ENCODE measurements around the gene ACSM3.

Gene ACSM3

GRCh38 chr16:20838240-20838639 lies 74.4 kb downstream of the ACSM3 start:
- H3F3A ChIP-seq (ENCODE audit: insufficient read depth), result peaks cover 21% of the 10 kb centered on the region
- H3K27ac ChIP-seq (ENCODE audit: low read depth, low read length), result peak overlapping the region; percentile 88
- H3K9ac ChIP-seq (ENCODE audit: low read length), result peak overlapping the region; percentile 31; the same call in 1 of the 2 replicates
- no peaks in the 10 kb centered on the region for H3K27me3 ChIP-seq (ENCODE audit: low read length)
- peak overlapping the region; percentile 52 for H2AFZ ChIP-seq (ENCODE audit: low read depth, low read length, severe bottlenecking)
- no peaks in the 10 kb centered on the region for H3K9me2 ChIP-seq (replicated peaks; ENCODE audit: insufficient read depth, low read length)
- peaks cover 45% of the 10 kb centered on the region for H3K36me3 ChIP-seq (ENCODE audit: low read length)
- peak overlapping the region; percentile 56 for H3K4me2 ChIP-seq (ENCODE audit: low read depth, low read length, poor library complexity, severe bottlenecking)
- H3K79me2 ChIP-seq (ENCODE audit: insufficient read depth, low read length), result no peaks in the 10 kb centered on the region
- no peak overlapping the region for H3K4me3 ChIP-seq (ENCODE audit: insufficient read depth, low read length, poor library complexity, severe bottlenecking)
- H4K20me1 ChIP-seq (ENCODE audit: low read depth, low read length), result no peaks in the 10 kb centered on the region
- H3K9me3 ChIP-seq (ENCODE audit: insufficient read depth, low read length), result no peaks in the 10 kb centered on the region
- TF ChIP-seq, protein P1, sequence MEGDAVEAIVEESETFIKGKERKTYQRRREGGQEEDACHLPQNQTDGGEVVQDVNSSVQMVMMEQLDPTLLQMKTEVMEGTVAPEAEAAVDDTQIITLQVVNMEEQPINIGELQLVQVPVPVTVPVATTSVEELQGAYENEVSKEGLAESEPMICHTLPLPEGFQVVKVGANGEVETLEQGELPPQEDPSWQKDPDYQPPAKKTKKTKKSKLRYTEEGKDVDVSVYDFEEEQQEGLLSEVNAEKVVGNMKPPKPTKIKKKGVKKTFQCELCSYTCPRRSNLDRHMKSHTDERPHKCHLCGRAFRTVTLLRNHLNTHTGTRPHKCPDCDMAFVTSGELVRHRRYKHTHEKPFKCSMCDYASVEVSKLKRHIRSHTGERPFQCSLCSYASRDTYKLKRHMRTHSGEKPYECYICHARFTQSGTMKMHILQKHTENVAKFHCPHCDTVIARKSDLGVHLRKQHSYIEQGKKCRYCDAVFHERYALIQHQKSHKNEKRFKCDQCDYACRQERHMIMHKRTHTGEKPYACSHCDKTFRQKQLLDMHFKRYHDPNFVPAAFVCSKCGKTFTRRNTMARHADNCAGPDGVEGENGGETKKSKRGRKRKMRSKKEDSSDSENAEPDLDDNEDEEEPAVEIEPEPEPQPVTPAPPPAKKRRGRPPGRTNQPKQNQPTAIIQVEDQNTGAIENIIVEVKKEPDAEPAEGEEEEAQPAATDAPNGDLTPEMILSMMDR (IDR thresholded peaks at IDR 0.05; ENCODE audit: insufficient read depth, low read length, poor library complexity, severe bottlenecking), result no peak
- TF ChIP-seq EZH2phosphoT487 (conservative IDR thresholded peaks at IDR 0.05; ENCODE audit: low read length), result no peak

GRCh38 chr16:20839504-20839903 lies 75.7 kb downstream of the ACSM3 start:
- no peak overlapping the region; the same call in 1 of the 2 replicates for H3K27ac ChIP-seq (ENCODE audit: low read depth, low read length)
- peaks cover 9% of the 10 kb centered on the region for H3F3A ChIP-seq (ENCODE audit: insufficient read depth)
- no peak overlapping the region for H3K4me2 ChIP-seq (ENCODE audit: low read depth, low read length, poor library complexity, severe bottlenecking)
- no peak overlapping the region for H3K9ac ChIP-seq (ENCODE audit: low read length)
- H2AFZ ChIP-seq (ENCODE audit: low read depth, low read length, severe bottlenecking), result no peak overlapping the region
- no peak overlapping the region for H3K4me3 ChIP-seq (ENCODE audit: insufficient read depth, low read length, poor library complexity, severe bottlenecking)
- no peaks in the 10 kb centered on the region for H4K20me1 ChIP-seq (ENCODE audit: low read depth, low read length)
- peaks cover 38% of the 10 kb centered on the region for H3K36me3 ChIP-seq (ENCODE audit: low read length)
- no peaks in the 10 kb centered on the region for H3K79me2 ChIP-seq (ENCODE audit: insufficient read depth, low read length)
- TF ChIP-seq, protein P1 (IDR thresholded peaks at IDR 0.05; ENCODE audit: insufficient read depth, low read length, poor library complexity, severe bottlenecking), result no peak
- TF ChIP-seq EZH2phosphoT487 (conservative IDR thresholded peaks at IDR 0.05; ENCODE audit: low read length), result no peak
- H3K9me3 ChIP-seq (ENCODE audit: insufficient read depth, low read length), result no peaks in the 10 kb centered on the region
- no peaks in the 10 kb centered on the region for H3K9me2 ChIP-seq (replicated peaks; ENCODE audit: insufficient read depth, low read length)
- no peaks in the 10 kb centered on the region for H3K27me3 ChIP-seq (ENCODE audit: low read length)

GRCh38 chr16:20844054-20844453 lies 80.2 kb downstream of the ACSM3 start:
- no peaks in the 10 kb centered on the region for H3K79me2 ChIP-seq (ENCODE audit: insufficient read depth, low read length)
- no peak overlapping the region for H3K27ac ChIP-seq (ENCODE audit: low read depth, low read length)
- H3F3A ChIP-seq (ENCODE audit: insufficient read depth), result no peaks in the 10 kb centered on the region
- H3K4me2 ChIP-seq (ENCODE audit: low read depth, low read length, poor library complexity, severe bottlenecking), result no peak overlapping the region
- no peak overlapping the region for H3K4me3 ChIP-seq (ENCODE audit: insufficient read depth, low read length, poor library complexity, severe bottlenecking)
- TF ChIP-seq, protein P1 (IDR thresholded peaks at IDR 0.05; ENCODE audit: insufficient read depth, low read length, poor library complexity, severe bottlenecking), result no peak
- no peak for TF ChIP-seq EZH2phosphoT487 (conservative IDR thresholded peaks at IDR 0.05; ENCODE audit: low read length)
- H3K36me3 ChIP-seq (ENCODE audit: low read length), result peaks cover 13% of the 10 kb centered on the region; the same call in 1 of the 2 replicates
- H3K9me3 ChIP-seq (ENCODE audit: insufficient read depth, low read length), result no peaks in the 10 kb centered on the region
- no peak overlapping the region for H2AFZ ChIP-seq (ENCODE audit: low read depth, low read length, severe bottlenecking)
- H3K9ac ChIP-seq (ENCODE audit: low read length), result no peak overlapping the region
- no peaks in the 10 kb centered on the region for H4K20me1 ChIP-seq (ENCODE audit: low read depth, low read length)
- H3K27me3 ChIP-seq (ENCODE audit: low read length), result no peaks in the 10 kb centered on the region
- no peaks in the 10 kb centered on the region for H3K9me2 ChIP-seq (replicated peaks; ENCODE audit: insufficient read depth, low read length)
